Measurements from ENCODE around the gene BIRC2.
A peak's percentile ranks its signal among the peaks of the same experiment; 100 is the strongest.

BIRC2 gene

DNA sequence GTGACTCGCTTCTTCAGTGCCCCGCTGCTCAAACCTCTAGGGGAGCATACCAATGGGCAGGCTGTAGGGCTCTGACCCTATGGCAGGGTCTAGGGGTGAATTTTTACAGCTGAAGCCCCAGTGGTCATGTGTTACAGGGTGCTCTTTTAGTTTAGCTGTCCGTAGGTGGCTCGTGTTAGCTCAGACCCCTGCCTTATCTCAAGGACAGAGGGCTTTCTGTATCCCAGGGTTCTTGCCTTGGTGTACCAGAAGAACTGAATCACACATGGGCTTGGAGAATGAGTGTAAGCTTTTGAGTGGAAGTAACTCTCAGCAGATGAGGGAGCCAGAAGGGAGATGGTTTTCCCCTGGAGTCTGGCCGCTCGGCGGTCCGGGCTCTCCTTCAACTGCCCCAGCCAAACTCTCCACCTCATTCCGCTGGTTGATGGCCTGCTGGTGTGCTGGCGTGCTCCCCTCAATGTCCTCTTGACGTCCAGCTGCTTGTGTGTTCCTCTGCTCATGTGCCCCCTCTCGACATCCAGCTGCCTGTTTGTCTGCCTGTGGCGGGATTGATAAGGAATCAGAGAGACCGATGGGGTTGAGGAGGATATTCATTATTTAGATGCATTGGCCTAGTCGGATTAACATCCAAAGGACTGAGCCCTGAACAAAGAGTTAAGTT lies 37.5 kb downstream of the BIRC2 start:
- H3K4me3 ChIP-seq (replicated peaks; ENCODE audit: low read depth, low read length) = no peak overlapping the region
- no peak for DNase-seq (ENCODE audit: low read depth)
- TF ChIP-seq CTCF (IDR thresholded peaks at IDR 0.05; ENCODE audit: low read length, missing control alignments) = no peak

- DNase-seq (ENCODE audit: low read depth) = no peak
- no peak overlapping the region for H3K4me3 ChIP-seq (replicated peaks; ENCODE audit: low read depth, low read length)
- TF ChIP-seq CTCF (IDR thresholded peaks at IDR 0.05; ENCODE audit: low read length, missing control alignments) = no peak
Measured at GRCh38 chr11:102385085-102386007, 38.3 kb downstream of the BIRC2 start.

GRCh38 chr11:102386136-102386734 lies 39.2 kb downstream of the BIRC2 start:
- no peak overlapping the region for H3K4me3 ChIP-seq (replicated peaks; ENCODE audit: low read depth, low read length)
- TF ChIP-seq CTCF (IDR thresholded peaks at IDR 0.05; ENCODE audit: low read length, missing control alignments) = no peak
- no peak for DNase-seq (ENCODE audit: low read depth)

GRCh38 chr11:102387043-102387781 lies 40.2 kb downstream of the BIRC2 start:
- no peak overlapping the region for H3K4me3 ChIP-seq (replicated peaks; ENCODE audit: low read depth, low read length)
- no peak for DNase-seq (ENCODE audit: low read depth)
- TF ChIP-seq CTCF (IDR thresholded peaks at IDR 0.05; ENCODE audit: low read length, missing control alignments) = no peak

DNA sequence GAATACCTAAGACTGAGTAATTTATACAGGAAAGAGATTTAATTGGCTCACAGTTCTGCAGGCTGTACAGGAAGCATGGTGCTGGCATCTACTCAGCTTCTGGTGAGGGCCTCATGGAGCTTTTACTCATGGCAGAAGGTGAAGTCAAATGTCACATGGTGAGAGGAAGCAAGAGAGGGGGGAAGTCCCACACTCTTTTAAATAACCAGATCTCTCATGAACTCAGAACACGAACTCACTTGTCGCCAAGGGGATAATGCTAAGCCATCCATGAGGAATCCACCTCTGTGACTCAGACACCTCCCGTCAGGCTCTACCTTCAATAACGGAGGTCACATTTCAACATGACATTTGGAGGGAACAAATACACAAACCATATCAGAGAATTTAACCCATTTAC lies 42.2 kb downstream of the BIRC2 start:
- H3K4me3 ChIP-seq (replicated peaks; ENCODE audit: low read depth, low read length) = no peak overlapping the region
- no peak for TF ChIP-seq CTCF (IDR thresholded peaks at IDR 0.05; ENCODE audit: low read length, missing control alignments)
- DNase-seq (ENCODE audit: low read depth) = no peak

DNA sequence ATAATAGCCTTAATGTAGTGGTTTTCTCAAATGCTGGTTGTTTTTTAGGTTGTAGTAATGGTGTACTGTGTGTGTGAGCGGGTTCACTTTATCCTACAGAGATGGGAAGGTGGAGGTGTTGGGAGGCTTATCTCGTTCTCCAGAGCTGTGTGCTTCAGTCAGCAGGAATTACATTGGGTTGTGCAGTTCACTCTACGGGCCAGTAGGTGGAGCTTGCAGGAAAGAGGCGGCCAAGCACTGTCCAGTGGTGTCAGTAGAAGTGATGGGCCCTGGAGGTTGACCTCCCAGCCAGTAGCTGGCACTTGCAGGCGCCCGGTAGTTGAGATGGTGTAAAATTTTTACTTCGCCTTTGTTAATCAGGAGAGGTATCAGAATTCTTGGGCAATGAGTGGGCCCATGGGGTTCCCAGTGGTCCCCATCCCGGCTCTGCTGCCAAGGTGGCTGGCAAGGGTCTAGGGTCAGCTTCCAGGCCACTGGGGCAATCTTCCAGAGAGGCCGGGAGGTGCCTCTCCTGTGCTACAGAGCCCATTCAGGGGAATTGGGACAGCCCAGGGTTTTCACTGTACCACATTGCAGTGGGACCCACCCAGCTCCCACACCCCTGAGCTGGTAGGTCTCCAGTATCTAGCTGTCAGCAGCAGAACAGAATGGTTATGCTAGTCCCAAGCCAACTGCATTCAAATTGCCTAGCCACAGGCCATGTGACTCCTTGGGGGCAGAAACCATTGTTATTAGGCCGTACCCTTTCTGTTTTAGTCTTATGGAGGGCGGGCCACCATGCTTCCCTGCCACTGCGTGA lies 43.9 kb downstream of the BIRC2 start:
- DNase-seq (ENCODE audit: low read depth) = peak; percentile 74
- no peak overlapping the region for H3K4me3 ChIP-seq (replicated peaks; ENCODE audit: low read depth, low read length)
- peak; percentile 92 for TF ChIP-seq CTCF (IDR thresholded peaks at IDR 0.05; ENCODE audit: low read length, missing control alignments)

All from fibroblast of pulmonary artery (primary cell).